ENCODE measurements around the gene SETD7.

DNA sequence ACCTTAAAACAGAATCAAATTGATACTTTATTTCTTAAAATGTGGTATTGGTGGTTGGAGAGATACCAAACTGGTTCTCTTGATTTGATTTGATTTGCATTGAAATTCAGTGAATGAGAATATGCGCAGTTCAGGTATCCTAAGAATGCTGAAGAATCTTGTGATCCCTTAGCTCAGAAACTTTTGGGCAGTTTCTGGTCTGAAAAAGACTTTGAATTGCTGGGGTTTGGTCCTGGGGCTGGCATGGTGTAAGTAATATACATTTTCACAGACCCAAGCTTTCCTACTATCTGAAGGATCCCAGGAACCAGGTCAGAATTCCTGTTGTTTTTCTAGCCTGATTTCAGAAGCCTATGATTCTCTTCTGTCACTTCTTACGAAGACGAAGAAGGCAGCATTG is 95.5 kb downstream of the SETD7 start:
- TF ChIP-seq, protein P1, sequence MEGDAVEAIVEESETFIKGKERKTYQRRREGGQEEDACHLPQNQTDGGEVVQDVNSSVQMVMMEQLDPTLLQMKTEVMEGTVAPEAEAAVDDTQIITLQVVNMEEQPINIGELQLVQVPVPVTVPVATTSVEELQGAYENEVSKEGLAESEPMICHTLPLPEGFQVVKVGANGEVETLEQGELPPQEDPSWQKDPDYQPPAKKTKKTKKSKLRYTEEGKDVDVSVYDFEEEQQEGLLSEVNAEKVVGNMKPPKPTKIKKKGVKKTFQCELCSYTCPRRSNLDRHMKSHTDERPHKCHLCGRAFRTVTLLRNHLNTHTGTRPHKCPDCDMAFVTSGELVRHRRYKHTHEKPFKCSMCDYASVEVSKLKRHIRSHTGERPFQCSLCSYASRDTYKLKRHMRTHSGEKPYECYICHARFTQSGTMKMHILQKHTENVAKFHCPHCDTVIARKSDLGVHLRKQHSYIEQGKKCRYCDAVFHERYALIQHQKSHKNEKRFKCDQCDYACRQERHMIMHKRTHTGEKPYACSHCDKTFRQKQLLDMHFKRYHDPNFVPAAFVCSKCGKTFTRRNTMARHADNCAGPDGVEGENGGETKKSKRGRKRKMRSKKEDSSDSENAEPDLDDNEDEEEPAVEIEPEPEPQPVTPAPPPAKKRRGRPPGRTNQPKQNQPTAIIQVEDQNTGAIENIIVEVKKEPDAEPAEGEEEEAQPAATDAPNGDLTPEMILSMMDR (IDR thresholded peaks at IDR 0.05): no peak
- no peak for TF ChIP-seq EP300 (IDR thresholded peaks at IDR 0.05)
